ENCODE data around the gene KCNJ3.

Gene KCNJ3

DNA sequence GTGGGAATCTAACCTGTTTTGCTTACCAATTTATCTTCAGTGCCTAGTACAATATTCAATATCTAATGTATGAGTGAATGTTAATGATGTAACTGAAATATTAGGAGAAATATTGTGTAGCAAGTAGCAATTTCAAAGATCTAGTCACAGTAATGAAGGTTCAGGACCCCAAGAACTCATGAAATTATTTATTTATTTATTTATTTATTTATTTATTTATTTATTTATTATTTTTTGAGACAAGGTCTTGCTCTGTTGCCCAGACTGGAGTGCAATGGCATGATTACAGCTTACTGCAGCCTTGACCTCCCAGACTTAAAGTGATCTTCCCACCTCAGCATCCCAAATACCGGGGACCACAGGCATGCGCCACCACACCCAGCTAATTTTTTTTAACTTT, 126.9 kb downstream of the KCNJ3 start:
- Histone ChIP-seq H3K4me3 (ENCODE audit: low read depth in 1 of 2, low read length in 2 of 2) (no peak overlapping the region), H3K4me2 (ENCODE audit: insufficient read depth, low read length) (no peak overlapping the region), H3K27me3 (ENCODE audit: insufficient read depth, low read length, poor library complexity) (no peaks in the 10 kb centered on the region), H2AFZ (ENCODE audit: low read depth, low read length) (no peak overlapping the region), H3K9ac (ENCODE audit: low read depth, low read length) (no peak overlapping the region), H3K36me3 (ENCODE audit: insufficient read depth, low read length) (no peaks in the 10 kb centered on the region), H3K4me1 (ENCODE audit: insufficient read depth, low read length) (no peaks in the 10 kb centered on the region), H3K79me2 (ENCODE audit: insufficient read depth, low read length) (no peaks in the 10 kb centered on the region), H3K9me3 (ENCODE audit: insufficient read depth, low read length, severe bottlenecking) (no peaks in the 10 kb centered on the region), H3K27ac (ENCODE audit: low read length) (no peak overlapping the region), H4K20me1 (ENCODE audit: insufficient read depth, low read length) (no peaks in the 10 kb centered on the region)
- DNase-seq (no peak), ATAC-seq (ENCODE audit: insufficient read depth, low read depth) (no peak)
- TF ChIP-seq, protein P1, sequence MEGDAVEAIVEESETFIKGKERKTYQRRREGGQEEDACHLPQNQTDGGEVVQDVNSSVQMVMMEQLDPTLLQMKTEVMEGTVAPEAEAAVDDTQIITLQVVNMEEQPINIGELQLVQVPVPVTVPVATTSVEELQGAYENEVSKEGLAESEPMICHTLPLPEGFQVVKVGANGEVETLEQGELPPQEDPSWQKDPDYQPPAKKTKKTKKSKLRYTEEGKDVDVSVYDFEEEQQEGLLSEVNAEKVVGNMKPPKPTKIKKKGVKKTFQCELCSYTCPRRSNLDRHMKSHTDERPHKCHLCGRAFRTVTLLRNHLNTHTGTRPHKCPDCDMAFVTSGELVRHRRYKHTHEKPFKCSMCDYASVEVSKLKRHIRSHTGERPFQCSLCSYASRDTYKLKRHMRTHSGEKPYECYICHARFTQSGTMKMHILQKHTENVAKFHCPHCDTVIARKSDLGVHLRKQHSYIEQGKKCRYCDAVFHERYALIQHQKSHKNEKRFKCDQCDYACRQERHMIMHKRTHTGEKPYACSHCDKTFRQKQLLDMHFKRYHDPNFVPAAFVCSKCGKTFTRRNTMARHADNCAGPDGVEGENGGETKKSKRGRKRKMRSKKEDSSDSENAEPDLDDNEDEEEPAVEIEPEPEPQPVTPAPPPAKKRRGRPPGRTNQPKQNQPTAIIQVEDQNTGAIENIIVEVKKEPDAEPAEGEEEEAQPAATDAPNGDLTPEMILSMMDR (IDR thresholded peaks at IDR 0.05; ENCODE audit: borderline replicate concordance, extremely low read depth, low read length, poor library complexity, severe bottlenecking): no peak
- TF ChIP-seq EZH2 (IDR thresholded peaks at IDR 0.05; ENCODE audit: borderline replicate concordance, low read depth, low read length, severe bottlenecking): no peak

DNA sequence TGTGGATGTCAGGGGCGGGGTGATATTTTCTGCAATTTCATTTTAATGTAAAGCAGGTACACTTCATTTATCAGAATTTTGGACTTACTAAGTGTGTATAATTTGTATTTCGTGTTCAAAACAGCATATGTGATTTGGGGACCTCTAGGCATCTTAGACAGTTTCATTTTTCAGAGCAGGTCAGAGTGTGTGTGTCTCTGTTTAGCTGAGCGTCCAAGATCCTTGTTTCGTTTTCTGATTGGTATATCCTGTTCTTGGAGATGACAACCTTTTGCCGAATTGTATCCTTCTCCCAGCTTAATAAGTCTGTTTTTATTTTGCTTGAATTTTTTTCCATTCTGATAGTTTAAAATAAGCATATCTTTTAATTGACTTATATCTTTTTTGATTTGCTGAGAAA, 128.3 kb downstream of the KCNJ3 start:
- no peak overlapping the region for H3K9ac ChIP-seq (ENCODE audit: low read depth, low read length)
- H2AFZ ChIP-seq (ENCODE audit: low read depth, low read length): no peak overlapping the region
- no peak overlapping the region for H3K4me2 ChIP-seq (ENCODE audit: insufficient read depth, low read length)
- no peak for DNase-seq
- no peaks in the 10 kb centered on the region for H3K79me2 ChIP-seq (ENCODE audit: insufficient read depth, low read length)
- H3K27me3 ChIP-seq (ENCODE audit: insufficient read depth, low read length, poor library complexity): no peaks in the 10 kb centered on the region
- no peaks in the 10 kb centered on the region for H3K36me3 ChIP-seq (ENCODE audit: insufficient read depth, low read length)
- no peaks in the 10 kb centered on the region for H3K4me1 ChIP-seq (ENCODE audit: insufficient read depth, low read length)
- H3K9me3 ChIP-seq (ENCODE audit: insufficient read depth, low read length, severe bottlenecking): no peaks in the 10 kb centered on the region
- TF ChIP-seq EZH2 (IDR thresholded peaks at IDR 0.05; ENCODE audit: borderline replicate concordance, low read depth, low read length, severe bottlenecking): no peak
- TF ChIP-seq, protein P1 (IDR thresholded peaks at IDR 0.05; ENCODE audit: borderline replicate concordance, extremely low read depth, low read length, poor library complexity, severe bottlenecking): no peak
- no peak for ATAC-seq (ENCODE audit: insufficient read depth, low read depth)
- no peak overlapping the region for H3K4me3 ChIP-seq (ENCODE audit: low read depth in 1 of 2, low read length in 2 of 2)
- no peaks in the 10 kb centered on the region for H4K20me1 ChIP-seq (ENCODE audit: insufficient read depth, low read length)
- H3K27ac ChIP-seq (ENCODE audit: low read length): no peak overlapping the region

- Histone ChIP-seq H4K20me1 (ENCODE audit: insufficient read depth, low read length) (no peaks in the 10 kb centered on the region), H3K36me3 (ENCODE audit: insufficient read depth, low read length) (no peaks in the 10 kb centered on the region), H3K4me2 (ENCODE audit: insufficient read depth, low read length) (no peak overlapping the region), H3K27ac (ENCODE audit: low read length) (no peak overlapping the region), H2AFZ (ENCODE audit: low read depth, low read length) (no peak overlapping the region), H3K9me3 (ENCODE audit: insufficient read depth, low read length, severe bottlenecking) (no peaks in the 10 kb centered on the region), H3K79me2 (ENCODE audit: insufficient read depth, low read length) (no peaks in the 10 kb centered on the region), H3K27me3 (ENCODE audit: insufficient read depth, low read length, poor library complexity) (no peaks in the 10 kb centered on the region), H3K4me3 (ENCODE audit: low read depth in 1 of 2, low read length in 2 of 2) (no peak overlapping the region), H3K9ac (ENCODE audit: low read depth, low read length) (no peak overlapping the region), H3K4me1 (ENCODE audit: insufficient read depth, low read length) (no peaks in the 10 kb centered on the region)
- DNase-seq (no peak), ATAC-seq (ENCODE audit: insufficient read depth, low read depth) (no peak)
- no peak for TF ChIP-seq EZH2 (IDR thresholded peaks at IDR 0.05; ENCODE audit: borderline replicate concordance, low read depth, low read length, severe bottlenecking)
- TF ChIP-seq, protein P1 (IDR thresholded peaks at IDR 0.05; ENCODE audit: borderline replicate concordance, extremely low read depth, low read length, poor library complexity, severe bottlenecking): no peak
Observed at GRCh38 chr2:154827286-154827685, 128.8 kb downstream of the KCNJ3 start.

GRCh38 chr2:154832711-154833110, 134.2 kb downstream of the KCNJ3 start:
- Histone ChIP-seq H3K4me3 (ENCODE audit: low read depth in 1 of 2, low read length in 2 of 2) (no peak overlapping the region), H2AFZ (ENCODE audit: low read depth, low read length) (no peak overlapping the region), H3K4me2 (ENCODE audit: insufficient read depth, low read length) (no peak overlapping the region), H3K79me2 (ENCODE audit: insufficient read depth, low read length) (no peaks in the 10 kb centered on the region), H3K4me1 (ENCODE audit: insufficient read depth, low read length) (no peaks in the 10 kb centered on the region), H3K9ac (ENCODE audit: low read depth, low read length) (no peak overlapping the region), H3K27me3 (ENCODE audit: insufficient read depth, low read length, poor library complexity) (no peaks in the 10 kb centered on the region), H3K36me3 (ENCODE audit: insufficient read depth, low read length) (no peaks in the 10 kb centered on the region), H3K9me3 (ENCODE audit: insufficient read depth, low read length, severe bottlenecking) (no peaks in the 10 kb centered on the region), H3K27ac (ENCODE audit: low read length) (no peak overlapping the region), H4K20me1 (ENCODE audit: insufficient read depth, low read length) (no peaks in the 10 kb centered on the region)
- no peak for DNase-seq
- TF ChIP-seq, protein P1 (IDR thresholded peaks at IDR 0.05; ENCODE audit: borderline replicate concordance, extremely low read depth, low read length, poor library complexity, severe bottlenecking): no peak
- TF ChIP-seq EZH2 (IDR thresholded peaks at IDR 0.05; ENCODE audit: borderline replicate concordance, low read depth, low read length, severe bottlenecking): no peak
- no peak for ATAC-seq (ENCODE audit: insufficient read depth, low read depth)
